ENCODE measurements around the gene DCAF6.

DNA sequence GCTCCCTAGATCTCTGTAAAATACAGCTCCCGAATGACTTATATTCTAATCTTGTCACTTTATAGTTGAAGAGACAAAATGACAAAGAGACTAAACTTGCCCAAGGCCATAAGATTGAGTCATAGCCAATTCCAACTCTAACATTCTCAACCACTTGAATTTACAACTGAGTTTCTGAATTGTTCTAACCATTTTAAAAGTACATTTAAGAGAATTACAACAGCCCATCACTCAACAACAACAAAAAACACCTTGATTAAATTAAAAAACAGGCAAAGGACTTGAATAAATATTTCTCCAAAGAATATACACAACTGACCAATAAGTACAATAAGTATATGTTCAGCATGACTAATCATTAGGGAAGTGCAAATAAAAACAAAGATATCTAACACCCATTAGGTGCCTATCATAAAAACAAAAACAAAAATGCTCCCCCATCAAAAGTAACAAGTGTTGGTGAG lies 13.8 kb upstream of the DCAF6 start:
- TF ChIP-seq, protein P1, sequence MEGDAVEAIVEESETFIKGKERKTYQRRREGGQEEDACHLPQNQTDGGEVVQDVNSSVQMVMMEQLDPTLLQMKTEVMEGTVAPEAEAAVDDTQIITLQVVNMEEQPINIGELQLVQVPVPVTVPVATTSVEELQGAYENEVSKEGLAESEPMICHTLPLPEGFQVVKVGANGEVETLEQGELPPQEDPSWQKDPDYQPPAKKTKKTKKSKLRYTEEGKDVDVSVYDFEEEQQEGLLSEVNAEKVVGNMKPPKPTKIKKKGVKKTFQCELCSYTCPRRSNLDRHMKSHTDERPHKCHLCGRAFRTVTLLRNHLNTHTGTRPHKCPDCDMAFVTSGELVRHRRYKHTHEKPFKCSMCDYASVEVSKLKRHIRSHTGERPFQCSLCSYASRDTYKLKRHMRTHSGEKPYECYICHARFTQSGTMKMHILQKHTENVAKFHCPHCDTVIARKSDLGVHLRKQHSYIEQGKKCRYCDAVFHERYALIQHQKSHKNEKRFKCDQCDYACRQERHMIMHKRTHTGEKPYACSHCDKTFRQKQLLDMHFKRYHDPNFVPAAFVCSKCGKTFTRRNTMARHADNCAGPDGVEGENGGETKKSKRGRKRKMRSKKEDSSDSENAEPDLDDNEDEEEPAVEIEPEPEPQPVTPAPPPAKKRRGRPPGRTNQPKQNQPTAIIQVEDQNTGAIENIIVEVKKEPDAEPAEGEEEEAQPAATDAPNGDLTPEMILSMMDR (IDR thresholded peaks at IDR 0.05) = no peak
- TF ChIP-seq EP300 (IDR thresholded peaks at IDR 0.05) (no peak), POLR2A (IDR thresholded peaks at IDR 0.05) (no peak), POLR2AphosphoS5 (IDR thresholded peaks at IDR 0.05) (no peak)

Data from gastroesophageal sphincter (tissue), 3 donors.